Ishikawa (cell line): ENCODE measurements around the gene ARPP21.

ENCODE experiments used
- CEBPB ChIP-seq: IDR thresholded peaks from 2 replicates; pipeline ENCODE4 v1.6.1; 2012
- CREB1 ChIP-seq: IDR thresholded peaks from 2 replicates; pipeline ENCODE4 v1.6.1; 2012; ENCODE audit warnings: low read depth
- EGR1 ChIP-seq: IDR thresholded peaks from 2 replicates; pipeline ENCODE4 v1.6.1; 2012
- EP300 ChIP-seq: IDR thresholded peaks from 2 replicates; pipeline ENCODE4 v1.6.1; 2012; ENCODE audit warnings: borderline replicate concordance
- NFIC ChIP-seq: IDR thresholded peaks from 2 replicates; pipeline ENCODE4 v1.6.1; 2012
- RAD21 ChIP-seq: IDR thresholded peaks from 2 replicates; pipeline ENCODE4 v1.6.1; 2012; ENCODE audit warnings: low read depth
- TEAD4 ChIP-seq: IDR thresholded peaks from 2 replicates; pipeline ENCODE4 v1.6.1; 2012

- TF ChIP-seq CEBPB = no peak
- TF ChIP-seq CREB1 = no peak
- TF ChIP-seq NFIC = no peak
- TF ChIP-seq TEAD4 = no peak
- no peak for TF ChIP-seq EP300
- no peak for TF ChIP-seq RAD21
- no peak for TF ChIP-seq EGR1
Measured at GRCh38 chr3:35751207-35751606, 111.9 kb downstream of the ARPP21 start.
